ENCODE measurements around the gene SLC25A30.

The SLC25A30 gene

DNA sequence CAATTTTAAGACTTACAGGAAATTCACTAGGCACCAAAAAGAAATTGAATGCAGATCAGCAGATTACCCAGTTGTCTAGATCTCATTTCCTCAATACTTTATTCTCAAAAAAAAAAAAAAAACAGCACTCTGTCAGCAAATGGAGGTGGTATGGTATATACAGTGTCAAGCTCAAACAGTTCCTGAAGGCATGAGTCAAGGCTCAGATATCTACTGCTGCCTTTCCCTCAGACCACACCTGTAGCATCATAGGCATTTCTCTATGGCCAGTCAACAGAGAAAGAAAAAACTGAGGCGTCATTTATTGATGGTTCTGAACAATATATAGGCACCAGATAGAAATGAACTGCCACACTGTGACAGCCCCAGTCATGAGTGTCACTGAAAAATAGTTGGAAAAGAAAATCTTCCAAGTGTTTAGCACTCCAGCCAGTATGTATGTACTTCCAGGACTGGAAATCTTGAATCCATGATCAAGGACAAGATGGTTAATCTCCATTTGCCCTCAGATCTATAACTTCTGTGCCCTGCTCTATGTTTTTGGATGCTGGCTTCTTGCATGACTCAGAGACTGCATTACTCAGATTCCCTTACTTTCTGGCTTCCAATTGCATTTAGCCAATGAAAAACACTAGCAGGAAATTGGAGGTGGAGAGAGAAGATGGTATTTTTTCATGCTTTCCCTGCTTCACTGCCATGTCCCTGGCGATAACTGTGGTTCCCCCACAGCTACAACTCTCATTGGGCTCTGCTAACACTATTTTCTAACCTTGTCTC lies 38.2 kb upstream of the SLC25A30 start:
- H2AK5ac ChIP-seq (ENCODE audit: low read length) = no peak overlapping the region
- no peak overlapping the region for H4K8ac ChIP-seq (ENCODE audit: low read depth, low read length)
- no peaks in the 10 kb centered on the region for H3K4me1 ChIP-seq (ENCODE audit: control insufficient read depth in 1 of 2, insufficient read depth in 2 of 2, low read length in 2 of 2)
- H3K4me3 ChIP-seq (ENCODE audit: low read depth, low read length) = no peak overlapping the region
- no peaks in the 10 kb centered on the region for H3K79me2 ChIP-seq (ENCODE audit: control insufficient read depth, insufficient read depth, low read length, poor library complexity)
- H3K14ac ChIP-seq (ENCODE audit: low read length) = no peak overlapping the region
- no peak overlapping the region for H3K9ac ChIP-seq (ENCODE audit: low read length)
- H2BK12ac ChIP-seq (ENCODE audit: low read length) = no peak overlapping the region
- H3K23ac ChIP-seq (ENCODE audit: low read length) = no peak overlapping the region
- no peak overlapping the region for H3K18ac ChIP-seq (ENCODE audit: low read length)
- no peak overlapping the region for H3K4ac ChIP-seq (ENCODE audit: low read depth, low read length)
- H3K9me3 ChIP-seq (ENCODE audit: insufficient read depth, low read depth, low read length) = no peaks in the 10 kb centered on the region
- no peak overlapping the region for H4K12ac ChIP-seq (ENCODE audit: low read depth, low read length)
- H3K36me3 ChIP-seq (ENCODE audit: control insufficient read depth in 1 of 2, insufficient read depth in 2 of 2, low read length in 2 of 2) = no peaks in the 10 kb centered on the region
- no peaks in the 10 kb centered on the region for H3K79me1 ChIP-seq (ENCODE audit: low read length)
- no peak overlapping the region for H3K27ac ChIP-seq (ENCODE audit: low read depth, low read length)
- DNase-seq = peak in 1 of 2 donors; percentile 45
- H2BK120ac ChIP-seq (ENCODE audit: insufficient read depth, low read length, poor library complexity) = no peak overlapping the region
- H3K27me3 ChIP-seq (ENCODE audit: insufficient read depth, low read length) = no peaks in the 10 kb centered on the region
- H3K4me2 ChIP-seq (ENCODE audit: low read length) = no peak overlapping the region
- H2BK5ac ChIP-seq (ENCODE audit: low read depth, low read length, poor library complexity) = no peak overlapping the region
- H4K91ac ChIP-seq (ENCODE audit: low read depth, low read length) = no peak overlapping the region
- no peak overlapping the region for H2AFZ ChIP-seq (ENCODE audit: insufficient read depth, low read length, poor library complexity)
- no CpG with 5 or more reads among the region's 2 CpGs for WGBS (ENCODE audit: extremely low coverage, insufficient coverage, insufficient read length)

DNA sequence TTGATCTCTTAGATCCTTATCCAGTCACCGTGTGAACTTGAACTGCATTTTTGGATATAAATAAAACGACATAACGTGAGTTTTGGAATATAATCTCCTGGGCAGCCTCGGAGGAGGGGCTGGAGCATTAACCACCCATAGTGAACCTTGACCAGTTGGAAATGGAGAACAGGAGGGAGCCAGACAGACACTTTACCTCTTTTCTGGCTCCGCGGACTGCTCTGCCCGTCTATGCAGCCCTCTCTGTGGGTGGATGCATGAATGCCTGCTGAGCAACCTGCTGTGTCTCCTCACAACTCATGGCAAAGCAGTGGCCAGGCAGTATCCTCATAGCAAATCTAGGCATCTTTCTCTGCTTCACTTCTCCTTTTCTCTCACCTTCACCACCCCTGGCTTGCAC lies 36.0 kb upstream of the SLC25A30 start:
- Histone ChIP-seq H3K18ac (ENCODE audit: low read length) (no peak overlapping the region), H3K36me3 (ENCODE audit: control insufficient read depth in 1 of 2, insufficient read depth in 2 of 2, low read length in 2 of 2) (no peaks in the 10 kb centered on the region), H3K79me2 (ENCODE audit: control insufficient read depth, insufficient read depth, low read length, poor library complexity) (no peaks in the 10 kb centered on the region), H3K4me2 (ENCODE audit: low read length) (no peak overlapping the region), H4K91ac (ENCODE audit: low read depth, low read length) (no peak overlapping the region), H2BK120ac (ENCODE audit: insufficient read depth, low read length, poor library complexity) (no peak overlapping the region), H4K12ac (ENCODE audit: low read depth, low read length) (no peak overlapping the region), H3K4ac (ENCODE audit: low read depth, low read length) (no peak overlapping the region), H3K4me3 (ENCODE audit: low read depth, low read length) (no peak overlapping the region), H2AFZ (ENCODE audit: insufficient read depth, low read length, poor library complexity) (no peak overlapping the region), H3K14ac (ENCODE audit: low read length) (no peak overlapping the region), H3K4me1 (ENCODE audit: control insufficient read depth in 1 of 2, insufficient read depth in 2 of 2, low read length in 2 of 2) (no peaks in the 10 kb centered on the region), H3K27me3 (ENCODE audit: insufficient read depth, low read length) (no peaks in the 10 kb centered on the region), H3K27ac (ENCODE audit: low read depth, low read length) (no peak overlapping the region), H3K23ac (ENCODE audit: low read length) (no peak overlapping the region), H3K9ac (ENCODE audit: low read length) (no peak overlapping the region), H2BK12ac (ENCODE audit: low read length) (no peak overlapping the region), H2BK5ac (ENCODE audit: low read depth, low read length, poor library complexity) (no peak overlapping the region), H4K8ac (ENCODE audit: low read depth, low read length) (no peak overlapping the region), H2AK5ac (ENCODE audit: low read length) (no peak overlapping the region), H3K79me1 (ENCODE audit: low read length) (no peaks in the 10 kb centered on the region), H3K9me3 (ENCODE audit: insufficient read depth, low read depth, low read length) (no peaks in the 10 kb centered on the region)
- no peak for DNase-seq
- WGBS (ENCODE audit: extremely low coverage, insufficient coverage, insufficient read length) = no CpG with 5 or more reads among the region's 7 CpGs

- no peaks in the 10 kb centered on the region for H3K79me1 ChIP-seq (ENCODE audit: low read length)
- no peak overlapping the region for H3K4me2 ChIP-seq (ENCODE audit: low read length)
- no peak overlapping the region for H3K4ac ChIP-seq (ENCODE audit: low read depth, low read length)
- H3K79me2 ChIP-seq (ENCODE audit: control insufficient read depth, insufficient read depth, low read length, poor library complexity) = no peaks in the 10 kb centered on the region
- no peak overlapping the region for H3K14ac ChIP-seq (ENCODE audit: low read length)
- H4K91ac ChIP-seq (ENCODE audit: low read depth, low read length) = no peak overlapping the region
- no peak overlapping the region for H2BK120ac ChIP-seq (ENCODE audit: insufficient read depth, low read length, poor library complexity)
- H3K18ac ChIP-seq (ENCODE audit: low read length) = no peak overlapping the region
- H2BK12ac ChIP-seq (ENCODE audit: low read length) = no peak overlapping the region
- H2AFZ ChIP-seq (ENCODE audit: insufficient read depth, low read length, poor library complexity) = no peak overlapping the region
- no peak overlapping the region for H3K27ac ChIP-seq (ENCODE audit: low read depth, low read length)
- H3K9me3 ChIP-seq (ENCODE audit: insufficient read depth, low read depth, low read length) = no peaks in the 10 kb centered on the region
- no peaks in the 10 kb centered on the region for H3K27me3 ChIP-seq (ENCODE audit: insufficient read depth, low read length)
- no peaks in the 10 kb centered on the region for H3K4me1 ChIP-seq (ENCODE audit: control insufficient read depth in 1 of 2, insufficient read depth in 2 of 2, low read length in 2 of 2)
- H3K23ac ChIP-seq (ENCODE audit: low read length) = no peak overlapping the region
- no peak overlapping the region for H2BK5ac ChIP-seq (ENCODE audit: low read depth, low read length, poor library complexity)
- H3K4me3 ChIP-seq (ENCODE audit: low read depth, low read length) = no peak overlapping the region
- no peak overlapping the region for H3K9ac ChIP-seq (ENCODE audit: low read length)
- WGBS (ENCODE audit: extremely low coverage, insufficient coverage, insufficient read length) = no CpG with 5 or more reads among the region's 4 CpGs
- H4K8ac ChIP-seq (ENCODE audit: low read depth, low read length) = no peak overlapping the region
- H3K36me3 ChIP-seq (ENCODE audit: control insufficient read depth in 1 of 2, insufficient read depth in 2 of 2, low read length in 2 of 2) = no peaks in the 10 kb centered on the region
- no peak for DNase-seq
- no peak overlapping the region for H2AK5ac ChIP-seq (ENCODE audit: low read length)
- no peak overlapping the region for H4K12ac ChIP-seq (ENCODE audit: low read depth, low read length)
Observed at GRCh38 chr13:45451282-45451681, 33.1 kb upstream of the SLC25A30 start.

- no peak overlapping the region for H4K12ac ChIP-seq (ENCODE audit: low read depth, low read length)
- H2BK5ac ChIP-seq (ENCODE audit: low read depth, low read length, poor library complexity) = no peak overlapping the region
- H3K14ac ChIP-seq (ENCODE audit: low read length) = no peak overlapping the region
- H3K4ac ChIP-seq (ENCODE audit: low read depth, low read length) = no peak overlapping the region
- no peaks in the 10 kb centered on the region for H3K27me3 ChIP-seq (ENCODE audit: insufficient read depth, low read length)
- no peak overlapping the region for H3K9ac ChIP-seq (ENCODE audit: low read length)
- no peaks in the 10 kb centered on the region for H3K79me1 ChIP-seq (ENCODE audit: low read length)
- H3K36me3 ChIP-seq (ENCODE audit: control insufficient read depth in 1 of 2, insufficient read depth in 2 of 2, low read length in 2 of 2) = no peaks in the 10 kb centered on the region
- no CpG with 5 or more reads among the region's 1 CpG for WGBS (ENCODE audit: extremely low coverage, insufficient coverage, insufficient read length)
- no peak overlapping the region for H4K8ac ChIP-seq (ENCODE audit: low read depth, low read length)
- H2AK5ac ChIP-seq (ENCODE audit: low read length) = no peak overlapping the region
- H3K23ac ChIP-seq (ENCODE audit: low read length) = no peak overlapping the region
- H3K9me3 ChIP-seq (ENCODE audit: insufficient read depth, low read depth, low read length) = no peaks in the 10 kb centered on the region
- H2BK12ac ChIP-seq (ENCODE audit: low read length) = no peak overlapping the region
- H2AFZ ChIP-seq (ENCODE audit: insufficient read depth, low read length, poor library complexity) = no peak overlapping the region
- H3K27ac ChIP-seq (ENCODE audit: low read depth, low read length) = no peak overlapping the region
- no peak overlapping the region for H3K4me3 ChIP-seq (ENCODE audit: low read depth, low read length)
- no peak for DNase-seq
- H3K4me1 ChIP-seq (ENCODE audit: control insufficient read depth in 1 of 2, insufficient read depth in 2 of 2, low read length in 2 of 2) = peaks cover 2 to 3% of the 10 kb centered on the region in 2 experiments
- H2BK120ac ChIP-seq (ENCODE audit: insufficient read depth, low read length, poor library complexity) = no peak overlapping the region
- H3K18ac ChIP-seq (ENCODE audit: low read length) = no peak overlapping the region
- no peaks in the 10 kb centered on the region for H3K79me2 ChIP-seq (ENCODE audit: control insufficient read depth, insufficient read depth, low read length, poor library complexity)
- no peak overlapping the region for H4K91ac ChIP-seq (ENCODE audit: low read depth, low read length)
- no peak overlapping the region for H3K4me2 ChIP-seq (ENCODE audit: low read length)
Observed at GRCh38 chr13:45448965-45449559, 30.9 kb upstream of the SLC25A30 start.

Data from trophoblast cell (in vitro differentiated cells and primary cell).